Activated CD4-positive, alpha-beta T cell treated with anti-CD3 and anti-CD28 coated beads, Interleukin-2, amount 50 U/mL, for 1 hour (primary cell): ENCODE measurements around the gene C17orf58.
A peak's percentile ranks its signal among the peaks of the same experiment; 100 is the strongest.
"Not testable (repeated sequence)": the region's sequence is repeated elsewhere in the genome, so short reads cannot be mapped to it uniquely, and the experiment has no call there.

Experiments
- DNase-seq: peaks from one replicate; pipeline ENCODE4 v3.0.0-alpha.2; 2020

The C17orf58 gene

DNA sequence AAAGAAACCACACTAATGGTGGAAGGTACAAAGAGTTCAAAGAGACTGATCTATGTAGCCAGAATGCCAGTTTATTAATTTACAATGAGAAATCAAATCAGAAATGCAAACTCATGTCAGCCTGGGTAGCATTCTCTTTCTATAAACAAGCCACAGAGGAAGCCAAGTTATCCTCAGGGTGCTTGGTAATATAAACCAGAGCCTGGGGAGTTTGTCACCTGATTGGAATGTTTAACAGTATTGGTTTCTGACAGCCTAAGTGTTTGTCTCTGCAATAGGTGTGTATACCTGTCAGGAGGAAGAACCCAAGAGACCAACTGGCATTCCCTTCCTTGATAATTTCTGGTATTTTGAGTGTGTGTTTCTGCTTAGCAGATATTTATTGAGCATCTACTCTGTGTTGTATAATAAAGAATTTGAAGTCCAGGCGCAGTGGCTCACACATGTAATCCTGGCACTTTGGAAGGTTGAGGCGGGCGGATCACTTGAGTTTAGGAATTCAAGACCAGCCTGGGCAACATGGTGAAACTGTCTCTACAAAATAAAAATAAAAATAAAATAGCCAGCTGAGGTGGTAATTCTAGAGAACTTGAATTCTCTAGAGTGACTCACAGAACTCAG, 3.1 kb upstream of the C17orf58 start:
- DNase-seq: no peak

DNA sequence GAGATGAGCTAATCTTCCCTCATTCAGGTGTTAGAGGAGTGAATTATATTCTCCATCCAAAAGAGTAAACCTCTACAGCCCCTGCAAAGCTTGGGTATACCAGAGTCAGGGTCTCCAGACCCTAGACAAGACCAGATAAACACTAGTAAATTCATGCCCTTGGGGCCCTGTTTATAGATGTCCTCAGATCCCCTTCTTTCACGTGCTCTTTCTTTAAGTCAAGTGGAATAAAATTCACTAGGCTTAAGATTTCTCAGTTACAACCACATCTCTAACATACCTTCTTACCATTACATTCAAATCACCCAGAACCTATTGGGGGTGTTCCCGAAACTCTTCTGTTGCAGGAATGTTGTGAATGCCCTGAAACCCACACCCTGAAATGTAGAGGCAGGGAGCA, 2.2 kb upstream of the C17orf58 start:
- DNase-seq: no peak

- no peak for DNase-seq
Measured at GRCh38 chr17:67995570-67996263, 552 bp downstream of the C17orf58 start.

GRCh38 chr17:67994817-67995569, 1.3 kb downstream of the C17orf58 start:
- DNase-seq: no peak

GRCh38 chr17:67993998-67994361, 2.3 kb downstream of the C17orf58 start:
- DNase-seq: no peak

DNA sequence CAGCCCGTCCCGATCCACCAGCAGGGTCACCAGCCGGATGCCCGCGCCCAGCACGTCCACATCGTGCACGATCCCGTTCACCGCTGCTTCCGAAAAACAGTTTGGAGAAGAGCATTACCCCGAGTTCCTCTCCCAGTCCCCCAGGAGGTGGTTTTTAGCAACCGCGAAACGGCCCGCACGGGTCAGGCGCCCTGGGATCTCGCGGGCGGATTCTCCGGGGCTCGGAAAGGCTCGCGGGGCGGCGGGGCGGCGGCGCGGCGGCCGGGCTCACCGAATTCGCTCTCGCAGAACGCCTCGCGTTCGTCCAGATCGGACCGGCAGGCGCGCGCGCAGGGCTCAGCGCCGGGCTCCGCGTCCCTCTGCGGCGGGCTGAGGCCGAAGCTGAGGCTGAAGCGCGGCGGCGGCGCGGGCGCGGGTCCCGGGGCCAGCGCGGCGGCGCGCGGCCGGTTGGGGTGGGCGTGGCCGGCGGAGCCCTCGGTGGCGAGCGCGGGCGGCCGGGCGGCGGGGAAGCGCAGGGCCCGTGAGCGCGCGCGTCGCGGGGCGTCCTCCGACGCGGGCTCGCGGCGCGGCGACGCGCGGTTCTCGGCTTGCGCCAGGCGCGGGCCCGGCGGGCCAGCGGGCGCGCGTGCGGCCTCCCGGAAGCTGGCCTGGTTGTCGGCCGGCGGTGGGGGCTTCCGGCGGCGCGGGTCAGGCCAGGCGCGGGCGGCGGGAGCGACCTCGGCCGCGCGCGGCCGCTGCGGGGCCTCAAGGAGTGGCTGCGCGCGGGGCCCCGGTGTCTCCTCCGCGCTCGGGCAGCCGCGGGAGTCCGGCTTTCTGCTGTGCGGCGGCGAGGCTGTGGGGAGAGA, 2.9 kb downstream of the C17orf58 start:
- DNase-seq: peak; percentile 60

DNA sequence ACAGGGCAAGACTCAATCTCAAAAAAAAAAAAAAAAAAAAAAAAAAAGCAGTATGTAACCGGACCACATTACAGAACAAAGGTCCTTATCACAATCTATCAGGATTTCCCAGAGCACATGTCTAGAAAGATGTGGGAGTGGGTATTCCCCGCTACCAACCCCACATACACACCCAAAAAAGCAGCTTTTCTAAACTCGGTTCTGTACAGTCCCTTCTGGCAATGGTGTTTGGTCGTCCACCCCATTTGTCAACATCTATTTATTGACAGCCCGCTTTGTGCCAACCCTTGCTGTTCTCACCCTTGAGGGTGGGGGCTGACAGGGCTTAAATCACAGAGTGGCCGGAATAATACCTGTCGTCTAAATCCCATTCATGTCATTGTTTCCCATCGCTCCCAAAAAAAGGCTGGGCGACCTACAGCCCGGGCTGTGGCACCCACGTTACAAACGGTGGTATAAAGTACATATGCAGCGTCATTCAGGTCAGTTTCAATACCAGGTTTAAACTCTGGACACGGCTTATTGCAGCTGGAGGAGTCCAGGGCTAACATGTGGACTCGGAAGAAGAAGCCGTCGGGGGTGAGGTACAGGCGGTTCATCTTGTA, 3.6 kb downstream of the C17orf58 start:
- DNase-seq: no peak

DNA sequence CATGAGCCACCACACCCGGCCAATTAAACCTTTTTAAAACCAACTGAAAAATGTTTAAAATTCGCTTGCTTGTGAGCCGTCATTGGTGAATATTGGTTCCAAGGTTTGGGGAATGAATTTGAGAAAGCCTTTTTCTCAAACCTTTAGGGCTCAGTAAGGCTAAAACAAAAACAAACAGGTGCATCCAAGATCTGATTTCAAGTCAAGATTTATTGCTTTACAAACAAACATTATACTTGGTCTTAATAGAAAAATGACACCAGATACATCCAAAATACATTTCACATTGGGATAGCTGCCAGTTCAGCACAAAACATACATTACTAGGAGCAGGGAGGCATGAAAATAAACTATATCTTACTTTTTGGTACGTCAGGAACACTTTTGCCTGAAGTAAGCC, 5.4 kb downstream of the C17orf58 start:
- no peak for DNase-seq

DNA sequence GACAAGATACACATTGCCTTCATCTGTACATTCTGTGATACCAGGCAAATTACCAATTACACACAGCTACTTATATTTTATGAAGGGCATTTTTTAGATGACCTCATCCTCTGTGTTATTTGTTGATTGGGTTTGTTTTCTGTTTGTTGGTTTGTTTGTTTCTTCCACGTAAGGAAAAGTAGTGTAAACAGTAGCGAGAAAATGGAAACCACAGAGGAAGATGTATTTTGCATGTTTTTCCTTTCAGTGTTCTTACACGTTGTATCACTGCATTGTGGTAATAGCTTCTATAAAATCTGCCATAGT, 12.9 kb downstream of the C17orf58 start:
- DNase-seq: no peak

DNA sequence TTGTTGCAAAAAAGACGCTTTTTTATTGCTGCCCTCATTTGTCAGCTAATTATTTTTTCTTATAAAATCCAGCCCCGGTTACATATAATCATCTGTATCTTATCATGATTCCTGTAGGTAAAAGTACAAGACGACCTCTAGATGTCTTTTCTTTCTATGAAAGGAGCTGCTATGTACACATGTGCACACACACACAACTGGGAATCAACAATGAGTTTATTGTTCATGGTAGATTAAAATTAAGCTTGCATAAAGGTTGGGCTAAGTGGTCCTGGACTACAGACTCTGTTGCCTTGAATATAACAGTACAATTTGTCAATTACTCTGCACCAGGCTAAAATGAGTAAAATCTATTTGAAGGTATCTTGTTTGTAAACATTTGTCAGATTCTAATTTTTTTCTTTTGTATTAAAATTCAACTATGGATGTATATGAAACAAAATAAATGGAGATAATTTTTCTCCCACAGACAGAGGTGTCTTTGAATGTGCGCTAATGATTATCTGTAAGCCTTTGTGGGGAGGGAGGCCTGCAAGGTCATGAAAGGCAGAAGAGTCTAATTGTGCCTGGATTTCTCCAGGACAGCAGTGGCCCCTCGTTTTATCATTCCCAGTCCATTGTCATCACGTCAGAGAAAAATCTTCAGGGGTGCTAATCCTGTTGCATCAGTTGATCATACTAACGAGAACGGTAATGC, 13.4 kb downstream of the C17orf58 start:
- DNase-seq: no peak

- DNase-seq: no peak
Measured at GRCh38 chr17:67982034-67982640, 14.1 kb downstream of the C17orf58 start.

DNA sequence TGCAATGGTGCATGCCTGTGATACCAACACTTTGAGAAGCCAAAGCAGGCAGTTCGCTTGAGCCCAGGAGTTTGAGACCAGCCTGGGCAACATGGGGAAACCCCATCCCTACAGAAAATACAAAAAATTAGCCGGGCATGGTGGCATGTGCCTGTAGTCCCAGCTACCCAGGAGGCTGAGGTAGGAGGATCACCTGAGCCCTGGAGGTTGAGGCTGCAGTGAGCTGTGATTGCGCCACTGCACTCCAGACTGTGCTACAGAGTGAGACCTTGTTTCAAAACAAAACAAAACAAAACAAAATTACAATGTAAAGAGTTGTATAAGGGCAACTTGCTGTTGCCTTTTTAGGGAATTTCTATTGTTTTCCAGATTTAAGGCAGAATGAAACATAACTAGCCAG, 15.4 kb downstream of the C17orf58 start:
- DNase-seq: not testable (repeated sequence)

- no peak for DNase-seq
Measured at GRCh38 chr17:67980456-67980855, 15.8 kb downstream of the C17orf58 start.

- not testable (repeated sequence) for DNase-seq
Measured at GRCh38 chr17:67976306-67976705, 20.0 kb downstream of the C17orf58 start.

GRCh38 chr17:67974598-67975066, 21.6 kb downstream of the C17orf58 start:
- no peak for DNase-seq

DNA sequence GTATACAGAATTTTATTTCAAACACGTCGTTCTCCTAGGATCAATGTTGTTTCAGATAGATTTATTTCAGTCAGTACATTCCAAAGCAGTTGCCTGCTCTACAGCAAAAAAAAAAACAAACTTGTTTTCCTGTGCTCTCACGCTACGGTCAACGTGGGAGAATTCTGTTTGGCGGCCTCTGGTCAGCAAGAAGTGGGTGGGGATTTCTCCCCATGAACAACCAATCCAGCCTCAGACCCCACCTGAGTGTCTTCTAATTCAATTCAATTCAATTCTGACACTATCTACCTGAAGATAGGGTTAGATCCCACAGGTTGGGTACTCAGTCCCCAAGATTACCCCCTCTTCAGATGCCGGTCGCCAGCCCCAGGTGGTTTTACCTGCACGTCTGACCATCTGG, 22.1 kb downstream of the C17orf58 start:
- no peak for DNase-seq

GRCh38 chr17:67970783-67971182, 25.5 kb downstream of the C17orf58 start:
- no peak for DNase-seq

GRCh38 chr17:67963145-67963572, 33.1 kb downstream of the C17orf58 start:
- DNase-seq: peak; percentile 68

DNA sequence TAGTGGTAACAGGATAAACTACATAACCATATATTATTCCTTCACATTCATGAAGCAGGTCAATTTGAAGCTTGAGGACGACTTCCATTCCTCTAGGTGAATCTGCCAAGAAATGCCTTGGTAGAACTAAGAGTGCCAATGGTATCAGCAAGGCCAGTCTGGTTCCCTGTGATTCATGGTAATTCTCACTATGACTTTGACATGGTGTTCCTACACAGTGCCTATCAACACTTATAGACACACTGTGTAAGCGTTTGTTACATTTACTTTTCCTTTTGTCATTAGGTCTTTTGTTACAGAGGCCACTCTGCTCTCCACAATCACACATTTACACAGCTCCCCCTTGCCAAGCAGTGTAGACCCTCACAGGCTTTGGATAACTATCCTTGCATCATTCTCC, 34.1 kb downstream of the C17orf58 start:
- DNase-seq: not testable (repeated sequence)

DNA sequence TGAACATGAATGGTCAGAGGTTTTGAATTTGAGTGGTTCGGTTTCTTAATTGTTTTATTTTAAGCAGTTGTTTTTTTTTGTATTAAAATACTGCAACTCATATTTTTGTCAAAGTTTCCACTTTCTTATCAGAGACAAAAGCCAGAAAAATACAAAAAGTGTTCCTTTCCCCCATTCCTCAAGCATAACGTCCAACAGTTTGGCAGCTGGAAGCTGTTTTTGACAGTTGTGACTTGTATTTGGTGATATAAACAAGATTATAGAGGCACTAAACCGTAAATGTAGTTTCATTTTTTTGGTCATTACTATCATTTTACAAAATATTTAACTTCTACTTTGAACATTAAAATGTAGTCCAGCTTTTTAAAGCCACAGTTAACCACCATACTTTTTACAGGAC, 36.0 kb downstream of the C17orf58 start:
- DNase-seq: not testable (repeated sequence)

- no peak for DNase-seq
Measured at GRCh38 chr17:67959510-67959909, 36.8 kb downstream of the C17orf58 start.

GRCh38 chr17:67950945-67951344, 45.3 kb downstream of the C17orf58 start:
- DNase-seq: no peak
